Prostate gland (tissue), 2 donors: ENCODE measurements around the gene CTNND2.

Experiments used
- POLR2A ChIP-seq: fragments of 450-650 bp; IDR thresholded peaks from one replicate; pipeline ENCODE4 v1.6.1; 2016; ENCODE audit warnings: antibody characterized with exemption, mild to moderate bottlenecking
- TF ChIP-seq, protein P1 (sequence below), 4 experiments: fragments of 200-600 bp in 2 of 4; fragments of 450-650 bp in 2 of 4; sonication (generic) in 2 of 4; IDR thresholded peaks; 1 replicate in 3 of 4; 2 replicates in 1 of 4; pipeline ENCODE4 v1.5.1; 2016 to 2019; ENCODE audit warnings: antibody characterized with exemption in 4 of 4, mild to moderate bottlenecking in 2 of 4, moderate library complexity in 2 of 4

DNA sequence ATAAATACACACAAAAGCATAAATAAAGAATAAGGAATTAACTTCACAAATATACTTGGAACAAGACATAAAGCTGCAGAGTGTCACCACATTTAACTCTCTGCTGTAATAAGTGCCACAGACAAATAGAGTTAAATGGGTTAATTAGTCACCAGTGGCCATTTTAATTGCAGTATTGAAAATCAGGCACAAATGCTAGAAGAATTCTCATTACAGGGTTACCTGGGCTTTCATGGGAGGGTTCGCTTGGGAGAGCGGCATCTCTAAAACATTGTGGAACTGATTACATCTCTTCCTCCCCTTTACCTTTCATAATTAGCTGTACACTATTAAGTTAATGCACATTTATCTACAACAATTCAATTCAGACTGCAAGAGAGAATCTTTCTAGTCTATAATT lies 637.9 kb downstream of the CTNND2 start:
- TF ChIP-seq, protein P1, sequence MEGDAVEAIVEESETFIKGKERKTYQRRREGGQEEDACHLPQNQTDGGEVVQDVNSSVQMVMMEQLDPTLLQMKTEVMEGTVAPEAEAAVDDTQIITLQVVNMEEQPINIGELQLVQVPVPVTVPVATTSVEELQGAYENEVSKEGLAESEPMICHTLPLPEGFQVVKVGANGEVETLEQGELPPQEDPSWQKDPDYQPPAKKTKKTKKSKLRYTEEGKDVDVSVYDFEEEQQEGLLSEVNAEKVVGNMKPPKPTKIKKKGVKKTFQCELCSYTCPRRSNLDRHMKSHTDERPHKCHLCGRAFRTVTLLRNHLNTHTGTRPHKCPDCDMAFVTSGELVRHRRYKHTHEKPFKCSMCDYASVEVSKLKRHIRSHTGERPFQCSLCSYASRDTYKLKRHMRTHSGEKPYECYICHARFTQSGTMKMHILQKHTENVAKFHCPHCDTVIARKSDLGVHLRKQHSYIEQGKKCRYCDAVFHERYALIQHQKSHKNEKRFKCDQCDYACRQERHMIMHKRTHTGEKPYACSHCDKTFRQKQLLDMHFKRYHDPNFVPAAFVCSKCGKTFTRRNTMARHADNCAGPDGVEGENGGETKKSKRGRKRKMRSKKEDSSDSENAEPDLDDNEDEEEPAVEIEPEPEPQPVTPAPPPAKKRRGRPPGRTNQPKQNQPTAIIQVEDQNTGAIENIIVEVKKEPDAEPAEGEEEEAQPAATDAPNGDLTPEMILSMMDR (IDR thresholded peaks at IDR 0.05) = no peak
- TF ChIP-seq POLR2A = no peak
